Fibroblast of mammary gland (primary cell): ENCODE measurements around the gene SH3BP5.

Source experiments
- DNase-seq: peaks from one replicate; pipeline ENCODE4 v3.0.0-alpha.2; 2010; ENCODE audit warnings: low read depth
- H3K4me3 ChIP-seq: 2 replicates; pipeline ENCODE4 v1.5.1; 2011; ENCODE audit warnings: low read depth, mild to moderate bottlenecking, low read length, moderate library complexity; ENCODE audit not compliant: control insufficient read depth
- TF ChIP-seq, protein P1 (sequence below): conservative IDR thresholded peaks from 2 replicates; pipeline ENCODE4 v1.5.1; 2011; ENCODE audit warnings: low read depth, low read length, inconsistent platforms; ENCODE audit not compliant: control insufficient read depth, insufficient read depth

Gene SH3BP5

DNA sequence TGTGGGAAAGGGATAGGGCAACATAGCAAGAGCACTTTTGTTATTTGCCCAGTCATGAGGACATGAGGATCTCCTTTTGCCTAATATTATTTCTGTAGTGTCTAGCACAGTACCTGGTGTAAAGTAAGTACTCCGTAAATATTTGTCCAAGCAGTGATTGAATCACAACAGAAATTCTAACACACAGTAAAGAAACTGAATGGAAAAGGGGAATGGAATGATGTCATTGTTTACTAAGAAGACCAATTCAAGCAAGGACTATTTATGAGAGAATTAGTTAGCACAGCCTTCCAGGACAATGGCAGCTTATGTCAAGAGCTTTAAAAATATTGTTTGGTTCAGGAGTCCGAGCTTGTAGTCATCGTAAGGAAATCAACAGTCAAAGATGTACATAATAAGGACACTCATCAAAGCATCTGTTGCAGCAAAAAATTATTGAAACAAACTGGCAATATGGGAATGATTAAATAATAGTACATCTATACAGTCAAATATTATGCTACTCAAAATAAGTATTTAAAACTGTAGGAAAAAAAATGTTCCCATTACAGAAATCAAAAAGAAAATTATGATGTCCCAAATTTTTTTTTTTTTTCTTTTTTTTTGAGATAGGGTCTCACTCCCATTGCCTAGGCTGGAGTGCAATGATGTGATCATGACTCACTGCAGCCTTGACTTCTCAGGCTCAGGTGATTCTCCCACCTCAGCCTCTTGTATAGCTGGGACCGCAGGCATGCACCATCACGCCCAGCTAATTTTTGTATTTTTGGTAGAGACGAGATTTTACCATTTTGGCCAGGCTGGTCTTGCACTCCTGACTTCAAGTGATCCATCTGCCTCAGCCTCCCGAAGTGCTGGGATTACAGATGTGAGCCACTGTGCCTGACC is 108.5 kb downstream of the SH3BP5 start:
- H3K4me3 ChIP-seq: no peak overlapping the region
- DNase-seq: no peak
- TF ChIP-seq, protein P1, sequence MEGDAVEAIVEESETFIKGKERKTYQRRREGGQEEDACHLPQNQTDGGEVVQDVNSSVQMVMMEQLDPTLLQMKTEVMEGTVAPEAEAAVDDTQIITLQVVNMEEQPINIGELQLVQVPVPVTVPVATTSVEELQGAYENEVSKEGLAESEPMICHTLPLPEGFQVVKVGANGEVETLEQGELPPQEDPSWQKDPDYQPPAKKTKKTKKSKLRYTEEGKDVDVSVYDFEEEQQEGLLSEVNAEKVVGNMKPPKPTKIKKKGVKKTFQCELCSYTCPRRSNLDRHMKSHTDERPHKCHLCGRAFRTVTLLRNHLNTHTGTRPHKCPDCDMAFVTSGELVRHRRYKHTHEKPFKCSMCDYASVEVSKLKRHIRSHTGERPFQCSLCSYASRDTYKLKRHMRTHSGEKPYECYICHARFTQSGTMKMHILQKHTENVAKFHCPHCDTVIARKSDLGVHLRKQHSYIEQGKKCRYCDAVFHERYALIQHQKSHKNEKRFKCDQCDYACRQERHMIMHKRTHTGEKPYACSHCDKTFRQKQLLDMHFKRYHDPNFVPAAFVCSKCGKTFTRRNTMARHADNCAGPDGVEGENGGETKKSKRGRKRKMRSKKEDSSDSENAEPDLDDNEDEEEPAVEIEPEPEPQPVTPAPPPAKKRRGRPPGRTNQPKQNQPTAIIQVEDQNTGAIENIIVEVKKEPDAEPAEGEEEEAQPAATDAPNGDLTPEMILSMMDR: no peak

DNA sequence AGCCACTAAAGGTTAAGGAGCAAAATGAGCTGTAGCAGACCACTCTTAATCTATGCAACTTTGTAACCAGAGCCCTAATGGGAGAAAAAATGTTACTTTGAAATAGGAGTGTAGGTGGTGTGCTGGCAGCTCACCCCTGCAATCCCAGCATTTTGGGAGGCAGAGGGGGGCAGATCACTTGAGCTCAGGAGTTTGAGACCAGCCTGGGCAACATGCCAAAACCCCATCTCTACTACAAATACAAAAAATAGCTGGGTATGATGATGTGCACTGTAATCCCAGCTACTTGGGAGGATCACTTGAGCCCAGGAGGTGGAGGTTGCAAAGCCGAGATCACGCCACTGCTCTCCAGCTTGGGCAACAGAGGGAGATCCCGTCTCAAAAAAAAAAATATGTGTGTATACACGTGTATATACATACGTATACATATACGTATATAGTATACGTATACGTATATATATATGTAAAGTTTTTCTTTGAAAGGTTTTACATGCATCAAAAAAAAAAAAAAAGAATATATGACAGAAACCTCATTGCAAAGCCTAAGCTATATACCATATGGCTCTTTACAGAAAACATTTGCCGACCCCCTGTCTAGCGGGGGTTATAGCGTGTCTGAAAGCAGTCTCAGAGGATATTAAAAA is 110.7 kb downstream of the SH3BP5 start:
- TF ChIP-seq, protein P1: no peak
- no peak for DNase-seq
- H3K4me3 ChIP-seq: no peak overlapping the region

DNA sequence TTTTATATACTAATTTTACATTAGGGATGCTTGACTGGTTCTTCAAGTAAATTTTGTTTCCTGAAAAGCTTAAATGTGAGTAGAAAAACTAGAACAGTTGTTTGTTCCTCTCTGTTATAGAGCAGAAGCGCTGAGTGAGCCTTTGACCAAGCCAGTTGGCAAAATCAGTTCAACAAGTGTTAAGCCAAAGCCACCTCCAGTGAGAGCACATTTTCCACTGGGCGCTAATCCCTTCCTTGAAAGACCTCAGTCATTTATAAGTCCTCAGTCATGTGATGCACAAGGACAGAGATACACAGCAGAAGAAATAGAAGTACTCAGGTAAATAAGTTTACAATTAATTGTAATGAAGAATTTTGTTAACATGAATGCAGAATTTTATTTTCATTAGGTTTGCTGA is 111.7 kb downstream of the SH3BP5 start:
- TF ChIP-seq, protein P1: no peak
- no peak overlapping the region for H3K4me3 ChIP-seq
- DNase-seq: no peak

DNA sequence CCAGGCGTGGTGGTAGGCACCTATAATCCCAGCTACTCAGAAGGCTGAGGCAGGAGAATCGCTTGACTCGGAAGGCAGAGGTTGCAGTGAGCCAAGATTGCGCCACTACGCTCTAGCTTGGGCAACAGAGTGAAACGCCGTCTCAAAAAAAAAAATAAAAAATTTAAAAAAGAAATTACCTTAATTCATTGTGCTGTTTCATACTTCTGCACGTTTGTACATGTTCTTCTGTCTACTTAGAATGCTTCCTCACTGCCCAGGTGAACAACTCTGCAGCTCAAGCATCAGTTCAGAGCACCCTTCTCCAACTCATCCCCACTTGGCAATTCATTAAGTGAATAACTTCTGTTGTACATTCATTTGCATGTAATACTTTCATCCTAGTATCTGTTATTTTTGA is 112.3 kb downstream of the SH3BP5 start:
- TF ChIP-seq, protein P1: no peak
- no peak overlapping the region for H3K4me3 ChIP-seq
- DNase-seq: no peak

DNA sequence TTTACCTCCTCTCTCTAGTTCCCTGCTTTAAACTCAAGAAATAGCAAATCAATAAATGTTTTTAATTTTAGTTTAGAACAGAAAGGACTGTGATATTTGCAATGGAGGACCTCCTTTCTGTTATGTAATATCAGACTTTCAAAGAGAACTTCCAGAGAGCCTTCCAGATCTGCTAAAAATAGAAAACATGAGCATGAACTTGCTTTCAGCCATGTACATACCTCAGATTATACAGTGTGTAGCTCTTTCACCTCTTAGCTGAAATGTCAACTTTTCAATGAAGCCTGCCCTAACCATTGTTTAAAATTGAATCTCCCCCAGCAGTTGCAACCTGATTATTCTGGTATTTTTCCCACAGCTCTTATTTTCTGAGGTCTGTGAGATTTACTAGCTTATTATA is 113.7 kb downstream of the SH3BP5 start:
- H3K4me3 ChIP-seq: no peak overlapping the region
- TF ChIP-seq, protein P1: no peak
- DNase-seq: no peak

DNA sequence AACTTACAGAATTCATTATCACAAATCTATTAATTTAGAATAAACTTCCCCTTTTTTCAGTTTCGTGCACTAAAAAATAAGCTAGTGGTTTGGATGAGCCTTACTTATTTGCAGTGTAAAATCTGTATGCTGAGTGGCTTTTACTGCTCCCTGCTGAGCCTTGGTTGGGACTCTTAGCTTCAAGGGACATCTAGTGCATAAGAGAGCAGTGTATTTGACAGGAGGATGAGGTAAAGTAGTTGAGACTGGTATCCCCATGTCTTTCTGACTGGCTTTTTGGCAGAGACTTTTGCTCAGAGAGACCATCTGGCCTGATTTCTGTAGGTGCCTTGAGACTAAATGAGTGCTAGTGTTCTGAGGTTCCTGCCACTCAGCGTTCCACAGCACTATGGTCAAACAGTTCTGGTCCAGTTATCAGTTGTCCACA is 114.5 kb downstream of the SH3BP5 start:
- DNase-seq: no peak
- TF ChIP-seq, protein P1: no peak
- H3K4me3 ChIP-seq: no peak overlapping the region
